ENCODE measurements around the gene ARSA. TPM values are rescaled to one million over a fixed set of nuclear protein-coding genes. Genes with fewer than 3 reads are reported as not detected.

ARSA gene
- total and polyA plus RNA-seq, 2 of the 13 experiments (the other 11 are each of a cell fraction or from before 2014, with no cell fraction given): 9.0 to 11.5 TPM

GRCh38 chr22:50611341-50612060, 16.5 kb downstream of the ARSA start:
- H3K9ac ChIP-seq (ENCODE audit: insufficient read depth, low read depth, low read length): no peak overlapping the region
- in situ Hi-C loops (cut with HindIII; ENCODE audit: extremely low pct_ligation_motif_present, low pct_unique_long_range_greater_than_20kb) (loop anchor here (5.0 kb wide), 1 partner anchor 34 kb away; the partner anchor contains the start of gene CPT1B), intact Hi-C loops (cut with micrococcal nuclease; ENCODE audit: unreplicated experiment) (no loop called here)
- no peaks in the 10 kb centered on the region for H3K79me2 ChIP-seq (ENCODE audit: insufficient read depth, low read length)
- no peak overlapping the region for H2AFZ ChIP-seq (ENCODE audit: low read length)
- ChIA-PET CTCF (ENCODE audit: low intra/inter-chr PET ratio, low total read pairs) (no interaction called here), POLR2A (interaction anchor here (1.6 kb wide), 1 partner anchor 29 kb away, joined by 4 read pairs; the partner anchor contains the start of gene CHKB)
- DNase-seq (ENCODE audit: low spot score): no peak
- no peaks in the 10 kb centered on the region for H3K36me3 ChIP-seq (replicated peaks in 1 of 2; ENCODE audit: control insufficient read depth in 1 of 2, insufficient read depth in 2 of 2, low read length in 2 of 2)
- TF ChIP-seq MED8 (CRISPR knock-in tag; IDR thresholded peaks at IDR 0.05; ENCODE audit: insufficient replicate concordance): no peak
- no peak for TF ChIP-seq ZNF333 (CRISPR knock-in tag; IDR thresholded peaks at IDR 0.05; ENCODE audit: borderline replicate concordance)
- no peak for TF ChIP-seq ZNF720 (CRISPR knock-in tag; IDR thresholded peaks at IDR 0.05)
- TF ChIP-seq ZNF317 (CRISPR knock-in tag; IDR thresholded peaks at IDR 0.05): no peak
- TF ChIP-seq ZNF615 (CRISPR knock-in tag; IDR thresholded peaks at IDR 0.05; ENCODE audit: borderline replicate concordance): no peak
- TF ChIP-seq ZNF256 (CRISPR knock-in tag; conservative IDR thresholded peaks at IDR 0.05): no peak
- no peak for TF ChIP-seq POLR2AphosphoS5 (IDR thresholded peaks at IDR 0.05; ENCODE audit: low read depth, low read length)
- TF ChIP-seq ZSCAN29 (CRISPR knock-in tag; conservative IDR thresholded peaks at IDR 0.05): no peak
- TF ChIP-seq ZNF878 (CRISPR knock-in tag; IDR thresholded peaks at IDR 0.05): no peak
- no peak for TF ChIP-seq CEBPZ (IDR thresholded peaks at IDR 0.05; ENCODE audit: low read length)
- no peak for TF ChIP-seq ZNF205 (CRISPR knock-in tag; IDR thresholded peaks at IDR 0.05)
- no peak for TF ChIP-seq ELF4 (CRISPR knock-in tag; IDR thresholded peaks at IDR 0.05; ENCODE audit: borderline replicate concordance)
- peaks cover 0 to 6% of the 10 kb centered on the region in 2 experiments; a peak in 2 of 5 replicates for H3K27me3 ChIP-seq (ENCODE audit: control insufficient read depth in 1 of 2, insufficient read depth in 2 of 2, low read length in 2 of 2)
- 72% methylated on average over 13 of the region's 26 CpGs for WGBS (ENCODE audit: low lambda C conversion rate)
- H3K4me3 ChIP-seq (replicated peaks in 1 of 3; ENCODE audit: insufficient read depth in 1 of 3, low read depth in 2 of 3, low read length in 3 of 3): no peak overlapping the region
- no TSS peak for BruUV-seq (replicated peaks)
- no peaks in the 10 kb centered on the region for H4K20me1 ChIP-seq (ENCODE audit: insufficient read depth, low read length)
- peaks cover 22% of the 10 kb centered on the region for H3K4me1 ChIP-seq (ENCODE audit: insufficient read depth, low read length)
- no peak overlapping the region for H3K4me2 ChIP-seq (ENCODE audit: low read depth, low read length)
- no peaks in the 10 kb centered on the region for H3K9me3 ChIP-seq (ENCODE audit: low read length)
- FAIRE-seq: no peak
- no peak overlapping the region for H3K27ac ChIP-seq (ENCODE audit: extremely low read length, insufficient read depth, low read length)
- no peak for ATAC-seq

All from HepG2 (cell line).